DMS114 treated with DMSO at 0.1 percent for 48 hours (cell line): ENCODE results near the gene RPS6KA2.

Source experiments
- DNase-seq: peaks from one replicate; lab custom pipeline; 2025; ENCODE audit not compliant: unreplicated experiment; lab: John Stamatoyannopoulos, UW

The RPS6KA2 gene

DNA sequence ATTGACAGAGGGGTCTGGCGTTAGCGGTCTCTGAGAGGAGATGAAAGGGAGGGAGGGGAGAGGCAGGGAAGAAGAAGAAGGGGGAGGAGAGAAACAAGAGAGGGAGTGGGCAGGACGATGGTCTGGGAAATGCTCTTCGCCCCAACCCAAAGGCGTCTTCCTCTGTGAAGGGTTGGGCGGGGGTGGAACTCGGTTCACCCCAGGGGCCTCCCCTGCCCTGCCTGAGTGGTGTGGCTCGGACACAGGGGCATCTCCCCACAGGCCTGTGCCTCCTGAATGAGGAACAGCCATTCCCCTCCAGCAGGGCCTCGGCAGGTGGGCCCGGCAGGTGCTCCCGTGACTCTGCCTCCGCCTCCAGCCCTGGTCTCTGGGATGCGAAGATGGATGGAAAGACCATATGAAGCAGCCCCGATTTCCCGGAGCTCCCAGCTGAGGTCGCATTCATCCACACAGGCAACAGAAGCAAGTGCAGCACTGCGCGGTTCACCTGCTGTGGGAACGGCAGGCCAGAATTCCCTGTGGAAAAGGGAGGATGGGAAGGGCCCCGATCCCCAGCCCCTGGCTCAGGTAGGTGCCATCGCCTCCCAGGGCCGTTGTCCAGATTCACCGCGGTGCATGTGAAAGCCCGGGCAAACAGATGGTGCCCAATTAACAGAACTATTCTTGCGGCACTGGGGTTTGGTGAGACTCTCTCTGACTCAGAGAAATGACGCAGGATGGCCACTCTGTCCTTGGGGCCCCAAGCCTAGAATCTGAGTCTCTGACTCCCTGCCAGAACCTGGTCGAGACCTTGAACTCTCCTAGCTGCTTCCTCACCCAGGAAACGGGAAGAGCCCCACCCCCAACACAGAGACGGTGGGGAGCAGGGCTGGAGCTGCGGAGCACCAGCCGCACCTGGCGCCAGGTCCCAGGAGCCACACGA, 29.4 kb upstream of the RPS6KA2 start:
- no peak for DNase-seq

GRCh38 chr6:166655713-166656229, 28.7 kb upstream of the RPS6KA2 start:
- no peak for DNase-seq

DNA sequence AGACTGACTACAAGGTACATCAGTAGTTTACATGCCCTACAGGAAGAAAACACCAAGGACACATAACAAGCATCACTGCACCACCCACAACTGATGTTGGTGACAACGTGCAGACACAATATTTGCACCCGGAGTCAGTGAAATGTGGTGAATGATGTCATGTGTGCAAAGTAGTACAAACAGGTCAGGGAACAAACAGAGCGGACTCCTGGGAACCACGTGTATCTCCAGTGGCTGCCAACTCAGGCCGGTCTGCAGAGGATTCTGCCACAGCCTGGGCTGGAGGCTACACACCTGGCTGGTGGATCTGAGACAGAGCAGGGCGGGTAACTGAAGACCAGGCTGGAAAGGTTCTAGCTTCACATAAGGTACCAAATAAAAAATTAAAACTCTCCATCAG, 28.2 kb upstream of the RPS6KA2 start:
- no peak for DNase-seq

DNA sequence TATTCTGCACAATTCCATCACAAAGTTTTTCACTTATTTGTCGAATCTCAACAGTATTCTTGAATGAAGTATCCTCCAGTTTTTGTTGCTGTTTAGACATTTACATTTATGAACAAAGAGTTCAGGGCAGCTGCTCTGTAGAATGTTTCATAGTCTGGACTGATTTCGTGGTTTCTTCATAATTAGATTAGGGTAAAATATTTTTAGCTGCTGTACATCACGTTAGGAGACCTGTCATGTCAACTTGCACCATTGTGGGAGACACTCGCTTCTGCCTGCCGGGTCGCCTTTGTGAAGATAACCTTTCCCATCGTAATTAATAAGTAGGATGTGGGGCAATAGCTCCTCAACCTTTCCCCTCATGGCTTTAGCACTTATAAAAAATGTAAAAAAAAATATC, 27.5 kb upstream of the RPS6KA2 start:
- DNase-seq: no peak

DNA sequence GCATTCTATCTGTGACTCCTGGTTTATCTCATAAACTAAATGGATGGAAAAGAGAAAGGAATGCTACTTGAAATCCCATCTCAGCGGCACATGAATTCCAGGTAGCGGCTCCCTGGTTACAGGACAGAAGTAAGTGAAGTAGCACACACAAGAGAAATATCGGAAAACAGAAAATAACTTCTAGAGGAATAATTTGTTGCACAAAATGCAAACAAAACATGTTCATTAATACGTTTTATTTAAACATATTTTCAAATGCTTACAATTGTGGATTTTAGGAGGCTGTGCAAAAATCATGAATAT, 26.5 kb upstream of the RPS6KA2 start:
- no peak for DNase-seq

GRCh38 chr6:166650824-166651807, 24.1 kb upstream of the RPS6KA2 start:
- no peak for DNase-seq

GRCh38 chr6:166650047-166650446, 23.0 kb upstream of the RPS6KA2 start:
- DNase-seq: no peak

DNA sequence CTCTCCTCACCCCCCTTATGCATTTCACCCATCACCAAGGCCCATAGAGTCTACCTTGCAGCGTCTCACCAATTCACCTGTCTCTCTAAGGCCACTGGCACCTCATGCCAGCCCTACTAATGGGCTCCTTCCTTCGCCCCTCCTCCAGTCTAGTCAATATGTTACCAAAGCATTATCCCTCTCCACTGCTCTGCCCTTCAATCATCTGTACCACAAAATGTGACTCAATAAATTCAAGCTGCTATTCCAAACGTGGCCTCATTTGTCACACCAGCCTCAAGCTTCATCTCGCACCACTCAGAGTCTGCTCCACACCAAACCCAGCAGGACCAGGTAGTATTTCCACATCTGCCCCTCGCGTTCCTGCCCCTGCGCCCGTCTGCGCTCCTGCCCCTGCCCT, 21.8 kb upstream of the RPS6KA2 start:
- DNase-seq: no peak

GRCh38 chr6:166647896-166648295, 20.8 kb upstream of the RPS6KA2 start:
- no peak for DNase-seq

- DNase-seq: no peak
Observed at GRCh38 chr6:166646716-166647115, 19.7 kb upstream of the RPS6KA2 start.

DNA sequence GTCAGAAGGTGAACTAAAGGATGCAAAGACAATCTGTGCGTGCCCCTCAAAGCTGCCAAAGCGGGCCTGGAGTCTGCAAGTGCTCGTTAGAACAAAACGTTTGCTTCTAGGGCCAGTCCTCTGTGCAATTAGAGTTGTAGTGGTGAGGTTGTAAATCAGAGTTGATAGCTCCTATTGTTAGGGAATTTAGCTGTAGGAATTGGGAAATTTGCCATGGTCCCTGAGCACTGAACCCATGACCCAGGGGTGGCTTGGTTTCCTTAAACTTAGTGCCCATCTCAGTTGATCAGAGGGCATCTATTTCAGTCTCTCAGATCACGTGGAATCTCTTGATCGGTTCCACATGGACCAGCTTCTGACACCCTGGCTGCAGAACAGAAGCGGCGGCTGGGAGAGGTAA, 18.8 kb upstream of the RPS6KA2 start:
- no peak for DNase-seq

DNA sequence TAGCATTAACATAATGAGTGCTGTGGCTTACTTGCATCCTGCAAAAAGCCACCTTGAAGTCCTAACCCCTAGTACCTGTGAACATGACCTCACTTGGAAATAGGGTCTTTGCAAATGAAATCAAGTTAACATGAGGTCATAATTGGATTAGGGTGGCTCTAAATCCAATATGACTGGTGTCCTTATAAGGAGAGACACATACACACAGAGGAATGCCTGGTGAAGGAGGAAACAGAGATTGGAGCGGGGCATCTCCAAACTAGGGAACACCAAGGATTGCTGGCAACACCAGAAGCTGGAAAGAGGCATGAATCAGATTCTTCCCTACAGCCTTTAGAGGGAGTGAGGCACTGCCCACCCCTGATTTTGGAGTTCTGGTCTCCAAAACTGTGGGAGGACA, 17.6 kb upstream of the RPS6KA2 start:
- no peak for DNase-seq

DNA sequence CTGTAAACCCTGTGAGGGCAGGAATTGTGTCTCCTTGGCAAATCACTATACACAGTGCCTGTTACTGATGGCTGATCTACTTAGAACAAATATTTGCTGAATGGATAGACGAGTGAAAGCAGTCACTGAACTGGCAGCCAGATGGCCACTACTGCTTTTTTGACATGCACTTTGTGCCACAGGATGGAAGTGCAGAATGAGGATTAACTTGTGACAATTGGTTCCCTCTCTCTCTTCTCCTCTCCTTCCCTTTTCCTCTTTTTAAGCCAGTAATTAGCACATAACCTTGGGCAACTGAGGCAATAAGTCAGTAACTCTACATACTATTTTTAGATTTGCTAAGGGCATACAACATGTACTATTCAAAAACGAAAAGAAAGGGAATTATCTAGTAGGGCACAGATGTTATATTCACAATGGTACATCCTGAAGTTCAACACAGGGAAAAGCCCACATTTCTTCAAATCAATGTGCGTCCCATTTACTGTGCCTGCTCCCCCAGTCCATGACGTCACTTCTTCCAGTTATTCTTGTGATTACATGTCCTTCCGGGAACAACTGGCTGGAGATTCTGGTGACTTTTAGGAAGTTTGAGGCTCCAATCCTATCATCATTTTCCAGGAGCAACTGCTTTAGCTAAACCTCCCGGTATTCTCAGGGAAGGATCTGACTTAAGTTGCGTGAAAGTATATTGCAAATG, 17.0 kb upstream of the RPS6KA2 start:
- DNase-seq: no peak

GRCh38 chr6:166642646-166643045, 15.6 kb upstream of the RPS6KA2 start:
- DNase-seq: no peak

- DNase-seq: no peak
Observed at GRCh38 chr6:166640342-166641043, 13.4 kb upstream of the RPS6KA2 start.

DNA sequence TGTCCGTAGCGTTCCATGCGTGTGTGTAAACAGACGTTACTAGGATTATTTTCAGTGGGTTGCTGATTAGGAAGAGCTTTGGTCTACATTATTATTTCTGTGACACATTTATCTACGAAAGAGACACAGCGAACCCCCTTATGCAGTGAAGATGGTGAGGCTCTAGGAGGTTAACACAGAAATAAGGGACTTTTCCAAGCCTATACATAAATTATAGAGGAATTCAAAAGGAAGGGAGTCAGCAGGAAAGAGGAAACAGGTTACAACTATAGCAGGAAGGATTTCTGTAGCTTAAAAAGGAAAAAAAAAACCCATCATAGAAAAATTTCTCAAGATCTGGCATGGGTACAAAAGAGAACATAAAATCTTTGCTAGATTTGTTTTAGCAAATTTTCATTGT, 12.9 kb upstream of the RPS6KA2 start:
- no peak for DNase-seq

DNA sequence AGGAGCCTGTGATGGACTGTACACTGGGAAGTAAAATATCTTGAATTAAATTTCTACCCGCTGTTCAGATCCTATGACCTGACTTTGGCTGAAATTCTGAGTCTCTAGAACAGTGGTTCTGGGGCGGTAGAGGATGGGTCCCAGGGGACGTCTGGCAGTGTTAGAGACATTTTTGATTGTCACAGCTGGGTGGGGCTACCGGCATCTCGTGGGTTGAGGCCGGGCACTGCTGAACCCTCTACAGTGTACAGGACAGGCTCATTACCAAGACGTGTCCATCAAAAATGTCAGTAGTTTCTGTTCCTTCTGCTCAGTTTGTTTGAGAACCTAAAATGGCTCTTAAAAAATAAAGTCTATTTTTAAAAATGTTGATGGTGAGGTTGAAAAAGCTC, 11.5 kb upstream of the RPS6KA2 start:
- DNase-seq: no peak

DNA sequence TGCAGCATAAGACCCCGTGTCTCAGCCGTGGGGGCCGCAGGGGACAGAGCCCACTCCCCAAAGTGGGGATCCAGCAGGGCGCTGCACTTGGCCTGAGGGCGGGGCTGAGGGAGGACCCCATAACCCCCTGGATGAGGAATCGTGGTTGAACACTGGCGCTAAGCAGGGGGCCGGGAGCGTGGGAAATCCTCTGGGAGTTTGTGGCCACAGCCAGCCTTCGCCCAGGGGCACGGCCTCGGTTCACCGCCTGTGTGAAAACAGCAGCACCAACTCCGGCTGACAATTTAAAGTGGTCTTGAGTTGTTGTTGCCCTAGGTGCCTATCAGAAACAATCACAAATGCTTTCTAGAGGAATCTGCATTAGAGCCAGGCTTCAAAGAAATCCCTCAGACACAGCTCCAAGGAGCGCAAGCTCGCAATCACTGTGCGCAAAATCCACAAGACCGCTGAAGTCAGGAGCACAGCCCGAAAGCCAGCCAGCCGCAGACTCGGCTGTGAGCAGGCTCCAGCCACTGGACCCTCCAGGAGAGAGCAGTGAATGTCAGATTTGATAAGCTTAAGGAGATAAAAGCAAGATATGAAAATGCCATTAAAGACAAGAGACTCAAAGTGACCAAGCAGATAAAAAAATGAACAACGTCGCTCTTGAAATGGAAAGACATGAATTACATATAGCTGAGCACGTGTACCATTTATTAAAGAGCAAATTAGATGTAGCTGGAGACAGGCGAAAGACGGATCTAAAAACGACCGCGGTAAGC, 10.9 kb upstream of the RPS6KA2 start:
- no peak for DNase-seq

GRCh38 chr6:166636934-166637333, 9.9 kb upstream of the RPS6KA2 start:
- no peak for DNase-seq
